K562 (cell line): ENCODE data around the gene SUCNR1. TPM values are rescaled to one million over a fixed set of nuclear protein-coding genes. Genes with fewer than 3 reads are reported as not detected.

Experiments
- CBX8 ChIP-seq: fragments of 200-600 bp; sonication (generic); IDR thresholded peaks from 2 replicates; pipeline ENCODE4 v1.6.1; 2012; ENCODE audit warnings: borderline replicate concordance, mixed run types, low read depth, mild to moderate bottlenecking, moderate library complexity, mixed read lengths, low read length, control low read depth, inconsistent platforms; ENCODE audit not compliant: poor library complexity, severe bottlenecking; ENCODE audit errors: extremely low read depth
- CEBPB ChIP-seq: fragments of 450-650 bp; IDR thresholded peaks from 2 replicates; pipeline ENCODE4 v1.6.1; 2016; ENCODE audit warnings: missing genetic modification characterization, missing compliant biosample characterization
- E2F3 ChIP-seq: fragments of 250-450 bp; sonication (Bioruptor Pico); IDR thresholded peaks from 2 replicates; pipeline ENCODE4 v1.4.0; 2020; ENCODE audit warnings: mild to moderate bottlenecking
- NCOA2 ChIP-seq, 2 experiments: fragments of 450-650 bp; IDR thresholded peaks; 2 replicates each; pipeline ENCODE4 v1.6.1; 2018; ENCODE audit warnings: mild to moderate bottlenecking in 2 of 2, moderate library complexity in 1 of 2; ENCODE audit not compliant: partially characterized antibody in 2 of 2
- NEUROD1 ChIP-seq: fragments of 150-350 bp; IDR thresholded peaks from 2 replicates; pipeline ENCODE4 v1.6.1; 2014; ENCODE audit warnings: borderline replicate concordance, low read length, low read depth; ENCODE audit not compliant: partially characterized antibody
- NFIX ChIP-seq: fragments of 250-450 bp; sonication (Bioruptor Pico); IDR thresholded peaks from 2 replicates; pipeline ENCODE4 v1.4.0; 2020; ENCODE audit warnings: low read depth, mild to moderate bottlenecking, moderate library complexity
- PHB2 ChIP-seq: fragments of 450-650 bp; IDR thresholded peaks from 2 replicates; pipeline ENCODE4 v1.6.1; 2017; ENCODE audit warnings: low read depth
- RBM14 ChIP-seq: fragments of 200-400 bp; formaldehyde crosslinking; IDR thresholded peaks from 2 replicates; pipeline ENCODE4 v1.6.1; 2018; ENCODE audit warnings: low read depth, mild to moderate bottlenecking, low read length, moderate library complexity, borderline replicate concordance; ENCODE audit not compliant: insufficient read depth
- TEAD2 ChIP-seq: fragments of 450-650 bp; IDR thresholded peaks from 2 replicates; pipeline ENCODE4 v1.6.1; 2016; ENCODE audit warnings: missing genetic modification characterization, control low read depth, missing compliant biosample characterization
- TFAM ChIP-seq: fragments of 250-450 bp; sonication (Bioruptor Pico); conservative IDR thresholded peaks from 2 replicates; pipeline ENCODE4 v1.5.0; 2021; ENCODE audit warnings: mild to moderate bottlenecking, moderate library complexity
- ZBTB34 ChIP-seq: fragments of 250-450 bp; sonication (Bioruptor Pico); IDR thresholded peaks from 2 replicates; pipeline ENCODE4 v1.8.0; 2021; ENCODE audit warnings: mild to moderate bottlenecking, moderate library complexity
- ZBTB5 ChIP-seq: fragments of 450-650 bp; IDR thresholded peaks from 2 replicates; pipeline ENCODE4 v1.6.1; 2017; ENCODE audit warnings: antibody characterized with exemption
- polyA plus RNA-seq, 8 experiments: library from polyadenylated mRNA; depleted of rRNA in 4 of 8; stranded (reverse) in 5 of 8; unstranded in 3 of 8; fragments of >200 nt; fragmentation: Nextera tagmentation in 2 of 8; fragmentation: Illumina TruSeq in 1 of 8; extraction: Ambion mirVana in 2 of 8; extraction: Trizol in 1 of 8; gene quantifications; 2 replicates each; pipeline versions ENCODE4 v1.2.1 to v1.2.3, GENCODE V29; 2011 to 2014; ENCODE audit warnings: inconsistent platforms in 1 of 8, missing spikeins in 1 of 8
- total RNA-seq, 7 experiments: library from RNA; depleted of rRNA in 6 of 7; stranded (reverse); fragments of >200 nt in 6 of 7; fragmentation: Illumina TruSeq in 2 of 7; extraction: Trizol in 2 of 7; gene quantifications; 2 replicates each; pipeline versions ENCODE4 v1.2.1 to v1.2.3, GENCODE V29; 2011 to 2021; ENCODE audit warnings: low replicate concordance in 1 of 7
- TF ChIP-seq, protein P1 (sequence below): sonication (generic); IDR thresholded peaks from 2 replicates; pipeline ENCODE4 v1.6.1; 2016
- TF ChIP-seq, protein P2 (sequence below), 2 experiments: fragments of 450-650 bp in 1 of 2; sonication (generic) in 1 of 2; formaldehyde crosslinking; conservative IDR thresholded peaks; 2 replicates each; pipeline versions ENCODE4 v1.4.0 to v1.8.1; 2020 to 2022; ENCODE audit warnings: mild to moderate bottlenecking in 1 of 2, missing genetic modification reagents in 1 of 2
- TF ChIP-seq, protein P3 (sequence below), 2 experiments: IDR thresholded peaks; 2 replicates each; pipeline ENCODE4 v1.6.1; 2012; ENCODE audit warnings: improper control_type of control experiment in 2 of 2, low read depth in 2 of 2, low read length in 2 of 2, borderline replicate concordance in 1 of 2
- TF ChIP-seq, protein P4 (sequence below): fragments of 250-450 bp; sonication (Bioruptor Pico); IDR thresholded peaks from 2 replicates; pipeline ENCODE4 v1.4.0; 2020; ENCODE audit warnings: mild to moderate bottlenecking

The SUCNR1 gene
- total and polyA plus RNA-seq, 9 of the 15 experiments (the other 6 are each of a cell fraction or from before 2014, with no cell fraction given) = 0.04 to 0.54 (median 0.13) TPM

GRCh38 chr3:151871639-151872468 lies 1.6 kb upstream of the SUCNR1 start (continued):
- TF ChIP-seq NEUROD1 (no peak), E2F3 (CRISPR knock-in tag) (no peak), ZBTB34 (CRISPR knock-in tag) (no peak), CBX8 (no peak), PHB2 (no peak), TEAD2 (tag) (no peak), TFAM (CRISPR knock-in tag) (no peak), NFIX (CRISPR knock-in tag) (no peak), CEBPB (tag) (no peak), RBM14 (no peak), NCOA2 (IDR thresholded peaks at IDR 0.05; ENCODE audit: partially characterized antibody in 2 of 2) (no peak), ZBTB5 (no peak)
- TF ChIP-seq, protein P1, sequence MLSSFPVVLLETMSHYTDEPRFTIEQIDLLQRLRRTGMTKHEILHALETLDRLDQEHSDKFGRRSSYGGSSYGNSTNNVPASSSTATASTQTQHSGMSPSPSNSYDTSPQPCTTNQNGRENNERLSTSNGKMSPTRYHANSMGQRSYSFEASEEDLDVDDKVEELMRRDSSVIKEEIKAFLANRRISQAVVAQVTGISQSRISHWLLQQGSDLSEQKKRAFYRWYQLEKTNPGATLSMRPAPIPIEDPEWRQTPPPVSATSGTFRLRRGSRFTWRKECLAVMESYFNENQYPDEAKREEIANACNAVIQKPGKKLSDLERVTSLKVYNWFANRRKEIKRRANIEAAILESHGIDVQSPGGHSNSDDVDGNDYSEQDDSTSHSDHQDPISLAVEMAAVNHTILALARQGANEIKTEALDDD = peak; percentile 71
- TF ChIP-seq, protein P2, sequence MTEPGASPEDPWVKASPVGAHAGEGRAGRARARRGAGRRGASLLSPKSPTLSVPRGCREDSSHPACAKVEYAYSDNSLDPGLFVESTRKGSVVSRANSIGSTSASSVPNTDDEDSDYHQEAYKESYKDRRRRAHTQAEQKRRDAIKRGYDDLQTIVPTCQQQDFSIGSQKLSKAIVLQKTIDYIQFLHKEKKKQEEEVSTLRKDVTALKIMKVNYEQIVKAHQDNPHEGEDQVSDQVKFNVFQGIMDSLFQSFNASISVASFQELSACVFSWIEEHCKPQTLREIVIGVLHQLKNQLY (CRISPR knock-in tag; conservative IDR thresholded peaks at IDR 0.05) = no peak
- TF ChIP-seq, protein P3, sequence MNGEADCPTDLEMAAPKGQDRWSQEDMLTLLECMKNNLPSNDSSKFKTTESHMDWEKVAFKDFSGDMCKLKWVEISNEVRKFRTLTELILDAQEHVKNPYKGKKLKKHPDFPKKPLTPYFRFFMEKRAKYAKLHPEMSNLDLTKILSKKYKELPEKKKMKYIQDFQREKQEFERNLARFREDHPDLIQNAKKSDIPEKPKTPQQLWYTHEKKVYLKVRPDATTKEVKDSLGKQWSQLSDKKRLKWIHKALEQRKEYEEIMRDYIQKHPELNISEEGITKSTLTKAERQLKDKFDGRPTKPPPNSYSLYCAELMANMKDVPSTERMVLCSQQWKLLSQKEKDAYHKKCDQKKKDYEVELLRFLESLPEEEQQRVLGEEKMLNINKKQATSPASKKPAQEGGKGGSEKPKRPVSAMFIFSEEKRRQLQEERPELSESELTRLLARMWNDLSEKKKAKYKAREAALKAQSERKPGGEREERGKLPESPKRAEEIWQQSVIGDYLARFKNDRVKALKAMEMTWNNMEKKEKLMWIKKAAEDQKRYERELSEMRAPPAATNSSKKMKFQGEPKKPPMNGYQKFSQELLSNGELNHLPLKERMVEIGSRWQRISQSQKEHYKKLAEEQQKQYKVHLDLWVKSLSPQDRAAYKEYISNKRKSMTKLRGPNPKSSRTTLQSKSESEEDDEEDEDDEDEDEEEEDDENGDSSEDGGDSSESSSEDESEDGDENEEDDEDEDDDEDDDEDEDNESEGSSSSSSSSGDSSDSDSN (IDR thresholded peaks at IDR 0.05; ENCODE audit: borderline replicate concordance in 1 of 2, low read depth in 2 of 2, low read length in 2 of 2) = 0 out of 4 replicates have a peak, but pooled peaks of 1 of the 2 experiments have one; percentile 25
- TF ChIP-seq, protein P4, sequence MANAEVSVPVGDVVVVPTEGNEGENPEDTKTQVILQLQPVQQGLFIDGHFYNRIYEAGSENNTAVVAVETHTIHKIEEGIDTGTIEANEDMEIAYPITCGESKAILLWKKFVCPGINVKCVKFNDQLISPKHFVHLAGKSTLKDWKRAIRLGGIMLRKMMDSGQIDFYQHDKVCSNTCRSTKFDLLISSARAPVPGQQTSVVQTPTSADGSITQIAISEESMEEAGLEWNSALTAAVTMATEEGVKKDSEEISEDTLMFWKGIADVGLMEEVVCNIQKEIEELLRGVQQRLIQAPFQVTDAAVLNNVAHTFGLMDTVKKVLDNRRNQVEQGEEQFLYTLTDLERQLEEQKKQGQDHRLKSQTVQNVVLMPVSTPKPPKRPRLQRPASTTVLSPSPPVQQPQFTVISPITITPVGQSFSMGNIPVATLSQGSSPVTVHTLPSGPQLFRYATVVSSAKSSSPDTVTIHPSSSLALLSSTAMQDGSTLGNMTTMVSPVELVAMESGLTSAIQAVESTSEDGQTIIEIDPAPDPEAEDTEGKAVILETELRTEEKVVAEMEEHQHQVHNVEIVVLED = no peak
